OCI-LY3 (cell line): ENCODE data around the gene CCL24.
"Not testable (repeated sequence)": the region's sequence is repeated elsewhere in the genome, so short reads cannot be mapped to it uniquely, and the experiment has no call there.

Experiments used
- H2AFZ ChIP-seq: fragments of 200-600, 300-600 bp; shearing (Covaris generic); 2 replicates; pipeline ENCODE4 v1.6.0; 2014; ENCODE audit warnings: antibody characterized with exemption, low read depth, low read length
- H3K27ac ChIP-seq: fragments of 200-600, 300-600 bp; sonication (generic); 2 replicates; pipeline ENCODE4 v1.5.1; 2014; ENCODE audit warnings: mild to moderate bottlenecking, low read length, moderate library complexity, mixed read lengths
- H3K27me3 ChIP-seq: fragments of 200-600, 300-600 bp; sonication (generic); 2 replicates; pipeline ENCODE4 v1.6.1; 2014; ENCODE audit warnings: low read depth, low read length, mixed read lengths
- H3K36me3 ChIP-seq: fragments of 200-600, 300-600 bp; sonication (generic); replicated peaks from 2 replicates; pipeline ENCODE3; 2014; ENCODE audit warnings: low read depth, low read length, mixed read lengths
- H3K4me1 ChIP-seq: fragments of 300-600, 200-600 bp; sonication (generic); 2 replicates; pipeline ENCODE4 v1.6.1; 2014; ENCODE audit warnings: low read length, mixed read lengths
- H3K4me2 ChIP-seq: fragments of 200-600, 300-600 bp; sonication (generic); 2 replicates; pipeline ENCODE4 v1.6.1; 2014; ENCODE audit warnings: low read length, mixed read lengths
- H3K4me3 ChIP-seq: fragments of 300-600, 200-600 bp; sonication (generic); 2 replicates; pipeline ENCODE4 v1.5.1; 2014; ENCODE audit warnings: antibody characterized with exemption, mild to moderate bottlenecking, low read length, moderate library complexity
- H3K79me2 ChIP-seq: fragments of 300-600, 200-600 bp; shearing (Covaris generic); 2 replicates; pipeline ENCODE4 v1.6.1; 2014; ENCODE audit warnings: mild to moderate bottlenecking, low read length, mixed read lengths
- H3K9ac ChIP-seq: fragments of 300-600, 200-600 bp; shearing (Covaris generic); 2 replicates; pipeline ENCODE4 v1.6.0; 2014; ENCODE audit warnings: mild to moderate bottlenecking, low read length, moderate library complexity
- H3K9me3 ChIP-seq: fragments of 200-600, 300-600 bp; shearing (Covaris generic); 2 replicates; pipeline ENCODE4 v1.6.1; 2014; ENCODE audit warnings: low read length, mixed read lengths; ENCODE audit not compliant: insufficient read depth
- H4K20me1 ChIP-seq: fragments of 200-600, 300-600 bp; sonication (generic); 2 replicates; pipeline ENCODE4 v1.6.1; 2016; ENCODE audit warnings: low read length, mixed read lengths; ENCODE audit not compliant: insufficient read depth
- EZH2phosphoT487 ChIP-seq: fragments of 200-600 bp; shearing (Covaris generic); IDR thresholded peaks from 2 replicates; pipeline ENCODE4 v1.6.1; 2018; ENCODE audit warnings: antibody characterized with exemption, mixed run types, low read depth
- TF ChIP-seq, protein P1 (sequence below): fragments of 200-600, 300-600 bp; sonication (generic); IDR thresholded peaks from 2 replicates; pipeline ENCODE4 v1.5.1; 2014; ENCODE audit warnings: antibody characterized with exemption, low read length, low read depth

CCL24 gene

DNA sequence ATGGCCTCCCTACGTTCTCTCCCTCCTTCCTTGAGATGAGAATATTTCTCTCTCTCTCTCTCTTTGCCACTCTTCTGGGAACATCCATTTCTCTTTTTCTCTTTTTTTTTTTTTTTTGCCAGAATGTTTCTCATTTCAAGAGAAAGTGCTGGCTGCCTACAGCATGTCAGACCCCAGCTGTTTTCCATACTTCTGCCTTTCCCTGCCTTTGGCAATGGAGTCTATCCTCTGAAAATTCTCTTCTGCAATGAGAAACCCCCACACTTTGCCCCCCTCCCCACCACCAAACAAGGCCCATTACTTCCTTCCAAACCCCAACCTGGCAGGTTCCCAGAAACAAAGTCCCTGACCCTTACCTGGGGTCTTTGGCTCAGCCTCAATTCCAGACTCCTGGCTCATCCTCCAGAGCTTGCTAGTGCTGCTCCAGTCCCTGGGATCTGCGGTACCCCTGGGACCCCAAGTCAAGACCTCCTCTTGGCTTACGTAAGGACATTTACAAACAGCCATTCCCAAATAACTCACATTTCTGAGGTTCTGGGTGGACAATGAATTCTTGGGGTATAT is 24.2 kb downstream of the CCL24 start:
- Histone ChIP-seq H3K36me3 (no peaks in the 10 kb centered on the region), H2AFZ (no peak overlapping the region), H3K4me2 (no peak overlapping the region), H4K20me1 (no peaks in the 10 kb centered on the region), H3K79me2 (no peaks in the 10 kb centered on the region), H3K4me1 (no peaks in the 10 kb centered on the region), H3K4me3 (no peak overlapping the region), H3K27ac (no peak overlapping the region), H3K27me3 (no peaks in the 10 kb centered on the region), H3K9me3 (no peaks in the 10 kb centered on the region), H3K9ac (no peak overlapping the region)
- TF ChIP-seq EZH2phosphoT487: no peak
- TF ChIP-seq, protein P1, sequence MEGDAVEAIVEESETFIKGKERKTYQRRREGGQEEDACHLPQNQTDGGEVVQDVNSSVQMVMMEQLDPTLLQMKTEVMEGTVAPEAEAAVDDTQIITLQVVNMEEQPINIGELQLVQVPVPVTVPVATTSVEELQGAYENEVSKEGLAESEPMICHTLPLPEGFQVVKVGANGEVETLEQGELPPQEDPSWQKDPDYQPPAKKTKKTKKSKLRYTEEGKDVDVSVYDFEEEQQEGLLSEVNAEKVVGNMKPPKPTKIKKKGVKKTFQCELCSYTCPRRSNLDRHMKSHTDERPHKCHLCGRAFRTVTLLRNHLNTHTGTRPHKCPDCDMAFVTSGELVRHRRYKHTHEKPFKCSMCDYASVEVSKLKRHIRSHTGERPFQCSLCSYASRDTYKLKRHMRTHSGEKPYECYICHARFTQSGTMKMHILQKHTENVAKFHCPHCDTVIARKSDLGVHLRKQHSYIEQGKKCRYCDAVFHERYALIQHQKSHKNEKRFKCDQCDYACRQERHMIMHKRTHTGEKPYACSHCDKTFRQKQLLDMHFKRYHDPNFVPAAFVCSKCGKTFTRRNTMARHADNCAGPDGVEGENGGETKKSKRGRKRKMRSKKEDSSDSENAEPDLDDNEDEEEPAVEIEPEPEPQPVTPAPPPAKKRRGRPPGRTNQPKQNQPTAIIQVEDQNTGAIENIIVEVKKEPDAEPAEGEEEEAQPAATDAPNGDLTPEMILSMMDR: no peak

DNA sequence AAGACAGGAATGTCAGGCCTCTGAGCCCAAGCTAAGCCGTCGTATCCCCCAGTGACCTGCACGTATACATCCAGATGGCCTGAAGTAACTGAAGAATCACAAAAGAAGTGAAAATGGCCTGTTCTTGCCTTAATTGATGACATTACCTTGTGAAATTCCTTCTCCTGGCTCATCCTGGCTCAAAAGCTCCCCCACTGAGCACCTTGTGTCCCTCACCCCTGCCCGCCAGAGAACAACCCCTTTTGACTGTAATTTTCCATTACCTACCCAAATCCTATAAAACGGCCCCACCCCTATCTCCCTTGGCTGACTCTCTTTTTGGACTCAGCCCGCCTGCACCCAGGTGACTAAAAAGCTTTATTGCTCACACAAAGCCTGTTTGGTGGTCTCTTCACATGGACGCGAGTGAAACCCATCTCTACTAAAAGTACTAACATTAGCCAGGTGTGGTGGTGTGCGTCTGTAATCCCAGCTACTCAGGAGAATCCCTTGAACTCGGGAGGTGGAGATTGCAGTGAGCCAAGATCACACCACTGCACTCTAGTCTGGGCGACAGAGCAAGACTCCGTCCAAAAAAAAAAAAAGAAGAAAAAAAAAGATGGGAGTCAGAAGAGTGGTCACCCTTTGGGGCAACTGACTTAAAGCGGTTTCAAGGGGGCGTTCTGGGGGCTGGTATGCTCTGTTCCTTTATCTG is 25.3 kb downstream of the CCL24 start:
- not testable (repeated sequence) for H3K36me3 ChIP-seq, H3K4me2 ChIP-seq, H3K27ac ChIP-seq, H3K9me3 ChIP-seq, H3K9ac ChIP-seq, H3K27me3 ChIP-seq, H4K20me1 ChIP-seq, H3K4me1 ChIP-seq, H3K79me2 ChIP-seq, H3K4me3 ChIP-seq, H2AFZ ChIP-seq

DNA sequence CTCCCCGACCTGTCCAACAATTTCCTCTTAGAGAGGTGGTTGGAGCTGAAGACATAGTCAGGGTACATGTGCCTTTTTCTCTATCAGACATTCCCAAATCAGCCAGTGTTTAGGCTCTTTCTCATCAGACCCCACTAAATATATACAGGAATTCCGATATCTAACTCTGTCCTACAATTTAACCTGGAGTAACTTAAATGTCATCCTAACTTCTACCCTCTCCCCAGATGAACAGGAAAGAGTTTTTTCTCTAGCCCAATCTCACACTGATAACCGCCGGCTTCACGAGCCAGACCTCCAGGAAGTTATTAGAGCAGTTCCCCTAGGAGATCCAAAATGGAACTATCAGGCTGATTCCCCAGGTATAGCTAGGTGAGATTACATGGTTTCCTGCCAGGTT is 30.5 kb downstream of the CCL24 start:
- H3K4me2 ChIP-seq, H3K9ac ChIP-seq, H3K27me3 ChIP-seq, H3K79me2 ChIP-seq, H3K9me3 ChIP-seq, H3K27ac ChIP-seq, H3K36me3 ChIP-seq, H2AFZ ChIP-seq, H3K4me1 ChIP-seq, H4K20me1 ChIP-seq, H3K4me3 ChIP-seq: not testable (repeated sequence)

DNA sequence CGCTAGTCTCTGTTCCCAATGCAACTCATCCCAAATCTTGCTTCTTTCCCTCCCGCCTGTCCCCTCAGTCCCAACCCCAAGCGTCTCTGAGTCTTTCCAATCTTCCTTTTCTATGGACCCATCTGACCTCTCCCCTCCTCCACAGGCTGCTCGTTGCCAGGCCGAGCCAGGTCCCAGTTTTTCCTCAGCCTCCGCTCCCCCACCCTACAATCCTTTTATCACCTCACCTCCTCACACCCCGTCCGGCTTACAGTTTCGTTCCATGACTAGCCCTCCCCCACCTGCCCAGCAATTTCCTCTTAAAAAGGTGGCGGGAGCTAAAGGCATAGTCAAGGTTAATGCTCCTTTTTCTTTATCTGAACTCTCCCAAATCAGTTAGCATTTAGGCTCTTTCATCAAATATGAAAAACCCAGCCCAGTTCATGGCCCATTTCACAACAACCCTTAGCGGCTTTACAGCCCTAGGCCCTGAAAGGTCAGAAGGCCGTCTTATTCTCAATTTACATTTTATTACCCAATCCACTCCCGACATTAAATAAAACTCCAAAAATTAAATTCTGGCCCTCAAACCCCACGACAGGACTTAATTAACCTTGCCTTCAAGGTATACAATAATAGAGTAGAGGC is 32.8 kb downstream of the CCL24 start:
- H3K27me3 ChIP-seq, H3K9ac ChIP-seq, H3K9me3 ChIP-seq, H3K4me2 ChIP-seq, H3K4me1 ChIP-seq, H3K27ac ChIP-seq, H3K4me3 ChIP-seq, H3K79me2 ChIP-seq, H2AFZ ChIP-seq, H3K36me3 ChIP-seq, H4K20me1 ChIP-seq: not testable (repeated sequence)

DNA sequence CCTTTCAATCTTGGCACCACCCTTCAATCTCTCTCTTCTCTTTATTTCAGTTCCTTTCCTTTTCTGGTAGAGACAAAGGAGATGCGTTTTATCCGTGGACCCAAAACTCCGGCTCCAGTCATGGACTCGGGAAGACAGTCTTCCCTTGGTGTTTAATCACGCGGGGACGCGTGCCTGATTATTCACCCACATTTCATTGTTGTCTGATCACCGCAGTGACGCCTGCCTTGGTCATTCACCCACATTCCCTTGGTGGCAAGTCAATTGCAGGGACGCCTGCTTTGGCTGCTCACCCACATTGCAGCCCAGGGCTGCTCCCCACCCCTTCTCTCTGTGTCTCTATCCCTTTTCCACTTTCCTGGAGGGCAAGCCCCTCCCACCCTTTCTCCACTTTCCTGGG is 34.1 kb downstream of the CCL24 start:
- H3K9ac ChIP-seq, H3K4me2 ChIP-seq, H3K4me1 ChIP-seq, H3K4me3 ChIP-seq, H4K20me1 ChIP-seq, H3K79me2 ChIP-seq, H3K27ac ChIP-seq, H3K27me3 ChIP-seq, H3K9me3 ChIP-seq, H2AFZ ChIP-seq, H3K36me3 ChIP-seq: not testable (repeated sequence)

DNA sequence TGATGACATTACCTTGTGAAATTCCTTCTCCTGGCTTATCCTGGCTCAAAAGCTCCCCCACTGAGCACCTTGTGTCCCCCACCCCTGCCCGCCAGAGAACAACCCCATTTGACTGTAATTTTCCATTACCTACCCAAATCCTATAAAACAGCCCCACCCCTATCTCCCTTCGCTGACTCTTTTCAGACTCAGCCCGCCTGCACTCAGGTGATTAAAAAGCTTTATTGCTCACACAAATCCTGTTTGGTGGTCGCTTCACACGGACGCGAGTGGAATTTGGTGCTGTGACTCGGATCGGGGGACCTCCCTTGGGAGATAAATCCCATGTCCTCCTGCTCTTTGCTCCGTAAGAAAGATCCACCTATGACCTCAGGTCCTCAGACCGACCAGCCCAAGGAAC is 34.6 kb downstream of the CCL24 start:
- H3K9me3 ChIP-seq, H3K4me2 ChIP-seq, H3K27ac ChIP-seq, H3K36me3 ChIP-seq, H2AFZ ChIP-seq, H3K79me2 ChIP-seq, H3K4me3 ChIP-seq, H3K27me3 ChIP-seq, H4K20me1 ChIP-seq, H3K4me1 ChIP-seq, H3K9ac ChIP-seq: not testable (repeated sequence)
